ENCODE data around the gene STAT3. TPM values are rescaled to one million over a fixed set of nuclear protein-coding genes. Genes with fewer than 3 reads are reported as not detected.

The STAT3 gene
- total and polyA plus RNA-seq, 2 of the 13 experiments (the other 11 are each of a cell fraction or from before 2014, with no cell fraction given): 61.8 to 62.4 TPM

GRCh38 chr17:42287977-42288802 lies 100.1 kb downstream of the STAT3 start, which contains the start of gene STAT5A (continued):
- 0 out of 2 replicates have a peak, but pooled peaks have one; percentile 24 for TF ChIP-seq ZBTB39 (CRISPR knock-in tag; IDR thresholded peaks at IDR 0.05)
- TF ChIP-seq ZNF451 (CRISPR knock-in tag; IDR thresholded peaks at IDR 0.05): peak; percentile 66; the same call in 1 of the 2 replicates
- TF ChIP-seq GLI4 (CRISPR knock-in tag; IDR thresholded peaks at IDR 0.05; ENCODE audit: borderline replicate concordance): 0 out of 2 replicates have a peak, but pooled peaks have one; percentile 57
- peak; percentile 61 for TF ChIP-seq ASH2L (IDR thresholded peaks at IDR 0.05; ENCODE audit: insufficient read length, low read depth, low read length)
- no peak for TF ChIP-seq ZNF230 (CRISPR knock-in tag; IDR thresholded peaks at IDR 0.05)
- TF ChIP-seq HNRNPUL1 (IDR thresholded peaks at IDR 0.05; ENCODE audit: low read depth, low read length): no peak
- no peak for TF ChIP-seq DNMT3B (CRISPR knock-in tag; conservative IDR thresholded peaks at IDR 0.05)
- peak; percentile 41; the same call in 1 of the 2 replicates for TF ChIP-seq ZSCAN31 (CRISPR knock-in tag; IDR thresholded peaks at IDR 0.05; ENCODE audit: low read depth)
- TF ChIP-seq BRCA1 (CRISPR knock-in tag; IDR thresholded peaks at IDR 0.05): 0 out of 2 replicates have a peak, but pooled peaks have one; percentile 37
- no peak for TF ChIP-seq TBX3 (IDR thresholded peaks at IDR 0.05; ENCODE audit: borderline replicate concordance)
